SK-N-SH (cell line): ENCODE results near the gene ARHGAP10. TPM values are rescaled to one million over a fixed set of nuclear protein-coding genes. Genes with fewer than 3 reads are reported as not detected.

ENCODE experiments used
- CHD2 ChIP-seq: fragments of 150-350 bp; IDR thresholded peaks from 2 replicates; pipeline ENCODE4 v1.6.1; 2018; ENCODE audit warnings: low read length; ENCODE audit not compliant: partially characterized antibody
- EP300 ChIP-seq, 2 experiments: IDR thresholded peaks; 2 replicates each; pipeline versions ENCODE4 v1.4.0 to v1.6.1; 2012; ENCODE audit warnings: borderline replicate concordance in 1 of 2, low read depth in 1 of 2, low read length in 1 of 2
- FOXJ3 ChIP-seq: sonication (generic); formaldehyde crosslinking; IDR thresholded peaks from 2 replicates; pipeline ENCODE4 v1.5.1; 2020; ENCODE audit warnings: mild to moderate bottlenecking, missing genetic modification reagents
- FOXM1 ChIP-seq: IDR thresholded peaks from 2 replicates; pipeline ENCODE4 v1.4.0; 2012; ENCODE audit warnings: low read depth, mild to moderate bottlenecking
- GATA2 ChIP-seq: sonication (generic); formaldehyde crosslinking; IDR thresholded peaks from 2 replicates; pipeline ENCODE4 v1.5.0; 2020; ENCODE audit warnings: mild to moderate bottlenecking, missing genetic modification reagents
- JUND ChIP-seq: IDR thresholded peaks from 2 replicates; pipeline ENCODE4 v1.4.0; 2012
- MAX ChIP-seq: IDR thresholded peaks from 2 replicates; pipeline ENCODE4 v1.4.0; 2012; ENCODE audit warnings: low read depth
- MEF2A ChIP-seq: IDR thresholded peaks from 2 replicates; pipeline ENCODE4 v1.4.0; 2012; ENCODE audit warnings: low read depth, borderline replicate concordance
- MXI1 ChIP-seq: IDR thresholded peaks from 2 replicates; pipeline ENCODE4 v1.6.1; 2012; ENCODE audit warnings: mild to moderate bottlenecking, low read depth, low read length, improper control_type of control experiment
- NFIC ChIP-seq: IDR thresholded peaks from 2 replicates; pipeline ENCODE4 v1.4.0; 2012; ENCODE audit warnings: borderline replicate concordance
- PBX3 ChIP-seq: IDR thresholded peaks from 2 replicates; pipeline ENCODE4; 2012
- RFX5 ChIP-seq: IDR thresholded peaks from 2 replicates; pipeline ENCODE4 v1.6.1; 2012; ENCODE audit warnings: mild to moderate bottlenecking, improper control_type of control experiment, low read length
- SIN3A ChIP-seq: IDR thresholded peaks from 2 replicates; pipeline ENCODE4 v1.6.1; 2012; ENCODE audit warnings: low read depth, mild to moderate bottlenecking, low read length, moderate library complexity, borderline replicate concordance
- TAF1 ChIP-seq: IDR thresholded peaks from 2 replicates; pipeline ENCODE4 v1.6.1; 2012; ENCODE audit warnings: low read depth, mild to moderate bottlenecking, low read length, moderate library complexity, borderline replicate concordance
- polyA plus RNA-seq, 3 experiments: library from polyadenylated mRNA; depleted of rRNA; stranded (reverse); fragments of >200 nt; gene quantifications; 2 replicates each; pipeline ENCODE4 v1.2.3, GENCODE V29; 2012
- TF ChIP-seq, protein P1 (sequence below): IDR thresholded peaks from 2 replicates; pipeline ENCODE4 v1.4.0; 2012; ENCODE audit warnings: low read depth, borderline replicate concordance
- TF ChIP-seq, protein P2 (sequence below): IDR thresholded peaks from 2 replicates; pipeline ENCODE4 v1.6.1; 2012; ENCODE audit warnings: mild to moderate bottlenecking, low read depth, low read length, moderate library complexity
- TF ChIP-seq, protein P3 (sequence below): fragments of 200-600 bp; sonication (generic); IDR thresholded peaks from 2 replicates; pipeline ENCODE4 v1.6.1; 2017; ENCODE audit warnings: antibody characterized with exemption, mild to moderate bottlenecking, moderate library complexity

ARHGAP10 gene
- polyA plus RNA-seq, 1 of the 3 experiments (the other 2 are of a cell fraction) = 15.1 TPM

DNA sequence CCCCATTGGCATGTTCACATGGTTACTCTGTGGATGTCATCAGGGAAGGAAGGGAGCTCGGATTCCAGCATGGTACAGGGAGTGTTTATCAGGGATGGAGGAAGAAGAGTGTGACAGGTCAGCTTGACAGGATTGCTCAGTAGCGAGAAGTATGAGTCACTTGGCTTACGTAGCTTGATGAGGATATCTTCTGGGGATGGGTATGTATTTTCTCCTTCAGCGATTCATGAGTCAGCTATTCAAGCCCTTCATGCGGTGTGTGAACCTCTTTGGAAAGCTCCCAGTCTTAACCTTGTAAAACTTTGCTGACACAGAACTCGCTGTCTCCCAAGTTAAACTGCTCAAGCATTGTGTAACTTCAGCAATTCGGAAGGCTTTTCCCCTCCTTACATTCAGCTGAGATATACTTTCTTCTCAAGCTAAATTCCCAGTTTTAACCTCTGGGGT is 275.4 kb downstream of the ARHGAP10 start (continued):
- TF ChIP-seq, protein P1, sequence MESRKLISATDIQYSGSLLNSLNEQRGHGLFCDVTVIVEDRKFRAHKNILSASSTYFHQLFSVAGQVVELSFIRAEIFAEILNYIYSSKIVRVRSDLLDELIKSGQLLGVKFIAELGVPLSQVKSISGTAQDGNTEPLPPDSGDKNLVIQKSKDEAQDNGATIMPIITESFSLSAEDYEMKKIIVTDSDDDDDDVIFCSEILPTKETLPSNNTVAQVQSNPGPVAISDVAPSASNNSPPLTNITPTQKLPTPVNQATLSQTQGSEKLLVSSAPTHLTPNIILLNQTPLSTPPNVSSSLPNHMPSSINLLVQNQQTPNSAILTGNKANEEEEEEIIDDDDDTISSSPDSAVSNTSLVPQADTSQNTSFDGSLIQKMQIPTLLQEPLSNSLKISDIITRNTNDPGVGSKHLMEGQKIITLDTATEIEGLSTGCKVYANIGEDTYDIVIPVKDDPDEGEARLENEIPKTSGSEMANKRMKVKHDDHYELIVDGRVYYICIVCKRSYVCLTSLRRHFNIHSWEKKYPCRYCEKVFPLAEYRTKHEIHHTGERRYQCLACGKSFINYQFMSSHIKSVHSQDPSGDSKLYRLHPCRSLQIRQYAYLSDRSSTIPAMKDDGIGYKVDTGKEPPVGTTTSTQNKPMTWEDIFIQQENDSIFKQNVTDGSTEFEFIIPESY = peak; percentile 63; the same call in 1 of the 2 replicates
- TF ChIP-seq NFIC (peak; percentile 50; the same call in 1 of the 2 replicates), EP300 (IDR thresholded peaks at IDR 0.05; ENCODE audit: borderline replicate concordance in 1 of 2, low read depth in 1 of 2, low read length in 1 of 2) (no peak), CHD2 (no peak), TAF1 (no peak), JUND (peak; percentile 90), SIN3A (0 out of 2 replicates have a peak, but pooled peaks have one; percentile 47), RFX5 (no peak), FOXJ3 (CRISPR knock-in tag) (no peak), FOXM1 (no peak), PBX3 (peak; percentile 85), MEF2A (no peak), GATA2 (CRISPR knock-in tag) (no peak), MAX (peak; percentile 69), MXI1 (0 out of 2 replicates have a peak, but pooled peaks have one; percentile 18)
- TF ChIP-seq, protein P2, sequence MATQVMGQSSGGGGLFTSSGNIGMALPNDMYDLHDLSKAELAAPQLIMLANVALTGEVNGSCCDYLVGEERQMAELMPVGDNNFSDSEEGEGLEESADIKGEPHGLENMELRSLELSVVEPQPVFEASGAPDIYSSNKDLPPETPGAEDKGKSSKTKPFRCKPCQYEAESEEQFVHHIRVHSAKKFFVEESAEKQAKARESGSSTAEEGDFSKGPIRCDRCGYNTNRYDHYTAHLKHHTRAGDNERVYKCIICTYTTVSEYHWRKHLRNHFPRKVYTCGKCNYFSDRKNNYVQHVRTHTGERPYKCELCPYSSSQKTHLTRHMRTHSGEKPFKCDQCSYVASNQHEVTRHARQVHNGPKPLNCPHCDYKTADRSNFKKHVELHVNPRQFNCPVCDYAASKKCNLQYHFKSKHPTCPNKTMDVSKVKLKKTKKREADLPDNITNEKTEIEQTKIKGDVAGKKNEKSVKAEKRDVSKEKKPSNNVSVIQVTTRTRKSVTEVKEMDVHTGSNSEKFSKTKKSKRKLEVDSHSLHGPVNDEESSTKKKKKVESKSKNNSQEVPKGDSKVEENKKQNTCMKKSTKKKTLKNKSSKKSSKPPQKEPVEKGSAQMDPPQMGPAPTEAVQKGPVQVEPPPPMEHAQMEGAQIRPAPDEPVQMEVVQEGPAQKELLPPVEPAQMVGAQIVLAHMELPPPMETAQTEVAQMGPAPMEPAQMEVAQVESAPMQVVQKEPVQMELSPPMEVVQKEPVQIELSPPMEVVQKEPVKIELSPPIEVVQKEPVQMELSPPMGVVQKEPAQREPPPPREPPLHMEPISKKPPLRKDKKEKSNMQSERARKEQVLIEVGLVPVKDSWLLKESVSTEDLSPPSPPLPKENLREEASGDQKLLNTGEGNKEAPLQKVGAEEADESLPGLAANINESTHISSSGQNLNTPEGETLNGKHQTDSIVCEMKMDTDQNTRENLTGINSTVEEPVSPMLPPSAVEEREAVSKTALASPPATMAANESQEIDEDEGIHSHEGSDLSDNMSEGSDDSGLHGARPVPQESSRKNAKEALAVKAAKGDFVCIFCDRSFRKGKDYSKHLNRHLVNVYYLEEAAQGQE = no peak
- TF ChIP-seq, protein P3, sequence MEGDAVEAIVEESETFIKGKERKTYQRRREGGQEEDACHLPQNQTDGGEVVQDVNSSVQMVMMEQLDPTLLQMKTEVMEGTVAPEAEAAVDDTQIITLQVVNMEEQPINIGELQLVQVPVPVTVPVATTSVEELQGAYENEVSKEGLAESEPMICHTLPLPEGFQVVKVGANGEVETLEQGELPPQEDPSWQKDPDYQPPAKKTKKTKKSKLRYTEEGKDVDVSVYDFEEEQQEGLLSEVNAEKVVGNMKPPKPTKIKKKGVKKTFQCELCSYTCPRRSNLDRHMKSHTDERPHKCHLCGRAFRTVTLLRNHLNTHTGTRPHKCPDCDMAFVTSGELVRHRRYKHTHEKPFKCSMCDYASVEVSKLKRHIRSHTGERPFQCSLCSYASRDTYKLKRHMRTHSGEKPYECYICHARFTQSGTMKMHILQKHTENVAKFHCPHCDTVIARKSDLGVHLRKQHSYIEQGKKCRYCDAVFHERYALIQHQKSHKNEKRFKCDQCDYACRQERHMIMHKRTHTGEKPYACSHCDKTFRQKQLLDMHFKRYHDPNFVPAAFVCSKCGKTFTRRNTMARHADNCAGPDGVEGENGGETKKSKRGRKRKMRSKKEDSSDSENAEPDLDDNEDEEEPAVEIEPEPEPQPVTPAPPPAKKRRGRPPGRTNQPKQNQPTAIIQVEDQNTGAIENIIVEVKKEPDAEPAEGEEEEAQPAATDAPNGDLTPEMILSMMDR = no peak
